NB4 (cell line): ENCODE results near the gene AANAT.

Experiments used
- DNase-seq: peaks from one replicate; pipeline ENCODE4 v3.0.0; 2010; ENCODE audit warnings: low read depth
- H3K4me3 ChIP-seq: one replicate; pipeline ENCODE4 v1.5.1; 2011; ENCODE audit warnings: mild to moderate bottlenecking, low read depth, low read length, moderate library complexity
- CTCF ChIP-seq: IDR thresholded peaks from one replicate; pipeline ENCODE4 v1.5.1; 2012; ENCODE audit warnings: low read depth, low read length
- MAX ChIP-seq: IDR thresholded peaks from 2 replicates; pipeline ENCODE4 v1.6.1; 2011; ENCODE audit warnings: low read depth, low read length
- MYC ChIP-seq: IDR thresholded peaks from 2 replicates; pipeline ENCODE4 v1.6.1; 2011; ENCODE audit warnings: low read depth, low read length
- POLR2A ChIP-seq: IDR thresholded peaks from 2 replicates; pipeline ENCODE4 v1.6.1; 2011; ENCODE audit warnings: mild to moderate bottlenecking; ENCODE audit not compliant: insufficient read length; ENCODE audit errors: extremely low read depth

AANAT gene

DNA sequence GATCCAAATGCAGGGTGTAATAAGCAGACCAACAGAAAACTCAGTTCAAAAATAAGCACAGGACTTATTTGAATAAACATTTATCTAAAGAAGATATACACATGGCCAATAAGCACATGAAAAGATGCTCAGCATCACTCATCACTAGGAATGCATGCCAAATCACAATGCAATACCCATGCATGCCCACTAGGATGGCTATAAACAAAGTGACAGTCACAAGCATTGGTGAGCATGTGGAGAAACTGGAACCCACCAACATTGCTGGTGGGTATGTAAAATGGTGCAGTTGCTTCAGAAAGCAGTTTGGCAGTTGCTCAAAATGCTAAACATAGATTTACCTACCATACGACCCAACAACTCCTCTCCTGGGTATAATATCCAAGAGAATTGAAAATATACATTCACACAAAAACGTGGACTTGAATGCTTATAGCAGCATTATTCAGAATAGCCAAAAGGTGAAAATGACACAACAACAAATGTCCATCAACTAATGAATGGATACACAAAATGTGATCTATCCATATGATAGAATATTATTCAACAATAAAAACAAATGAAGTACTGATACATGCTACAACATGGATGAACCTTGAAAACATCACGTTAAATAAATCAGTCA, 34.6 kb upstream of the AANAT start:
- H3K4me3 ChIP-seq = no peak overlapping the region
- peak; percentile 32 for DNase-seq
- TF ChIP-seq MAX (no peak), CTCF (peak; percentile 39), POLR2A (no peak)

DNA sequence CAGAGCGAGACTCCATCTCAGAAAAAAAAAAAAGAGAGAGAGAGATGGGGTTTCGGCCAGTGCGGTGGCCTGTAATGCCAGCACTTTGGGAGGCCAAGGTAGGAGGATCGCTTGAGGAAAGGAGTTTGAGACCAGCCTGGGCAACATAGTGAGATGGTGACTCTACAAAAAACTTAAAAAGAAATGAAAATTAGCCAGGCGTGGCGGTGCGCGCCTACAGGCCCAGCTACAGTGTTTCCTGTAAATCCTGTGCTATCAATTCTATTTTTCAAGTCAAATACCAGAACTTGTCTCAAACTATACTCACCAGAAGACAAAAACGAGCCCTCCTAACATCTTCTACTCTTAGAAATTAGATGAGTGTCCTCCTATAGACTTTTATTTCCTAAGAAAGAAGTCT, 33.7 kb upstream of the AANAT start:
- no peak for DNase-seq
- no peak overlapping the region for H3K4me3 ChIP-seq
- TF ChIP-seq MYC = no peak

GRCh38 chr17:76434870-76435269, 32.5 kb upstream of the AANAT start:
- no peak for TF ChIP-seq POLR2A
- TF ChIP-seq MYC = no peak
- no peak for TF ChIP-seq CTCF
- no peak for TF ChIP-seq MAX
- DNase-seq = no peak
- H3K4me3 ChIP-seq = no peak overlapping the region

DNA sequence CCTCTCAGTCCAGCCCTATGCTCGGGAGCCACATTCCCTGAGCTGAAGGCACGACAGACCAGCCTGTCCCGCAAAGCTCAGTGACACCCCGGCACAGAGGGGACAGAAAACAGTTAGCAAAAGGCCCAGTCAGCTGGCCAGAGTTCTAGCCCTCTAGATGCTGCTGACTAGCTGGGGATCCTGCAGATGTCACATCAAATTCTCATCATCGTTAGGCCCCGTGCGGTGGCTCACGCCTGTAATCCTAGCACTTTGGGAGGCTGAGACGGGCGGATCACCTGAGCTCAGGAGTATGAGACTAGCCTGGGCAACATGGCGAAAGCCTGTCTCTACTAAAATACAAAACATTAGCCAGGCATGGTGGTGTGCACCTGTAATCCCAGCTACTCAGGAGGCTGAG, 31.7 kb upstream of the AANAT start:
- no peak for DNase-seq
- no peak overlapping the region for H3K4me3 ChIP-seq
- TF ChIP-seq MYC = no peak

- H3K4me3 ChIP-seq = no peak overlapping the region
- no peak for DNase-seq
- TF ChIP-seq CTCF = no peak
- no peak for TF ChIP-seq MYC
- TF ChIP-seq POLR2A = no peak
- no peak for TF ChIP-seq MAX
Observed at GRCh38 chr17:76437467-76438402, 29.7 kb upstream of the AANAT start.

DNA sequence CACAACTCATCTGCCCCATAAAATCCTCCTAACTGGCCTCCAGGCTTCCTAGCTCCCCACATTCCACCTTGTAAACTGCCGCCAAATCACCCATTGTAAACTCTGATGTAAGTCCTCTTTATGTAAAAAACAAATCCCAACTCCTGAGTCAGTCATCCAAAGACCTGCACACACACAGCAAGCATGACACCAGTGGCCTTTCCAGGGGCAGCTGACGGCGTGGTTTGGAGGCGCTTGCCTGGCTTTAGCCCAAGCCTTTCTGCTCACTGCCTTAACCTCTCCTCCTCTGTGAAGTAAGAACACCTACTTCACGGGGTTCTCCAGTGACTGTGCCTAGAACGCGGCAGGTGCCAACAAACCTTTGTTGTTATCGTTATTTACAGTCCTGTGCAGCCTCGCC, 28.5 kb upstream of the AANAT start:
- DNase-seq = no peak
- TF ChIP-seq MYC (no peak), POLR2A (no peak), CTCF (no peak), MAX (no peak)
- H3K4me3 ChIP-seq = no peak overlapping the region

DNA sequence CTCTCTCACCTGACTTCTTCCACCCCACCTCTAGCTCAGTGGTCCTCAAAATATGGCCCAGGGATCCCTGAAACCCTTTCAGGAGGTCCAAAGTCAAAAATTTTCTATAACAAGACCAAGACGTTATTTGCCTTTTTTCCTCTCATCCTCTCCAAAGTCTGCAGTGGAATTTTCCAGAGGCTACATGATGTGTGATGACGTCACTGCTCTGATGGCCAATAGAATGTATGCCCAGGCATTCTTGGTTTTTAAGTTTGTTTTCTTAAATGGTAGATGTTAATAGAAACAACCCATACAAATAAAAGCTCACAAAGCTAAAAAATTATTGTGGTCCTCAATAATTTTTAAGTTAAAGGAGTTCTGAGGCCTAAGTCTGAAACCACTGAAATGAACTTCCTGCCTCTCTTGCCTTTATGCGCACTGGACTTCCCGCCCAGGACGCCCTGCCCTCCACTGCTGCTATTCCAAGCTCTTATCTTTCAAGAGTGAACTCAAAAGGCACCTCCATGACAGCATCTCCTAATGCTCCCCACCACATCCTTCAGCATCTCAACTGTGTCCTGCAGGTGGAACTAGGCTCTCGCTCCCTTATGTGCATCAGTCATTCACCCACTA, 28.0 kb upstream of the AANAT start:
- H3K4me3 ChIP-seq = no peak overlapping the region
- no peak for TF ChIP-seq POLR2A
- TF ChIP-seq MAX = no peak
- no peak for TF ChIP-seq CTCF
- no peak for TF ChIP-seq MYC
- DNase-seq = no peak
